ENCODE results near the gene SUCLG1.
A peak's percentile ranks its signal among the peaks of the same experiment; 100 is the strongest.
"Not testable (repeated sequence)": the region's sequence is repeated elsewhere in the genome, so short reads cannot be mapped to it uniquely, and the experiment has no call there.

The SUCLG1 gene

GRCh38 chr2:84459018-84459943, at the start of gene SUCLG1:
TSS of gene SUCLG1 (minus strand) at chr2:84459280. CDS start at chr2:84459269, 11 bp downstream.
- DNase-seq = peak; percentile 81 to 87

- no peak for DNase-seq
Observed at GRCh38 chr2:84498150-84498799, 39.2 kb upstream of the SUCLG1 start.

- DNase-seq = no peak
Observed at GRCh38 chr2:84497285-84497684, 38.2 kb upstream of the SUCLG1 start.

- DNase-seq = no peak
Observed at GRCh38 chr2:84496386-84496785, 37.3 kb upstream of the SUCLG1 start.

GRCh38 chr2:84495539-84496146, 36.6 kb upstream of the SUCLG1 start:
- DNase-seq = no peak

- no peak for DNase-seq
Observed at GRCh38 chr2:84494070-84494469, 35.0 kb upstream of the SUCLG1 start.

- DNase-seq = no peak
Observed at GRCh38 chr2:84493514-84493913, 34.4 kb upstream of the SUCLG1 start.

- no peak for DNase-seq
Observed at GRCh38 chr2:84492571-84492970, 33.5 kb upstream of the SUCLG1 start.

- DNase-seq = no peak
Observed at GRCh38 chr2:84491741-84492140, 32.7 kb upstream of the SUCLG1 start.

- no peak for DNase-seq
Observed at GRCh38 chr2:84491256-84491655, 32.2 kb upstream of the SUCLG1 start.

GRCh38 chr2:84487298-84487996, 28.4 kb upstream of the SUCLG1 start:
- no peak for DNase-seq

- DNase-seq = no peak
Observed at GRCh38 chr2:84486441-84487115, 27.5 kb upstream of the SUCLG1 start.

GRCh38 chr2:84483320-84483719, 24.2 kb upstream of the SUCLG1 start:
- no peak for DNase-seq

- no peak for DNase-seq
Observed at GRCh38 chr2:84482603-84483002, 23.5 kb upstream of the SUCLG1 start.

GRCh38 chr2:84481702-84482101, 22.6 kb upstream of the SUCLG1 start:
- peak; percentile 14 to 15 for DNase-seq

GRCh38 chr2:84478867-84479266, 19.8 kb upstream of the SUCLG1 start:
- no peak for DNase-seq

- DNase-seq = no peak
Observed at GRCh38 chr2:84477886-84478285, 18.8 kb upstream of the SUCLG1 start.

GRCh38 chr2:84474176-84474575, 15.1 kb upstream of the SUCLG1 start:
- no peak for DNase-seq

- DNase-seq = no peak
Observed at GRCh38 chr2:84472856-84473565, 13.9 kb upstream of the SUCLG1 start.

GRCh38 chr2:84472423-84472822, 13.3 kb upstream of the SUCLG1 start:
- DNase-seq = not testable (repeated sequence)

- no peak for DNase-seq
Observed at GRCh38 chr2:84467389-84467788, 8.3 kb upstream of the SUCLG1 start.

- no peak for DNase-seq
Observed at GRCh38 chr2:84461310-84461709, 2.2 kb upstream of the SUCLG1 start.

All from activated CD4-positive, alpha-beta T cell treated with anti-CD3 and anti-CD28 coated beads, Interleukin-2, amount 50 U/mL, for 48 hours (primary cell).